Ishikawa (cell line): Measurements from ENCODE around the gene LRRFIP2.

Experiments used
- CEBPB ChIP-seq: IDR thresholded peaks from 2 replicates; pipeline ENCODE4 v1.6.1; 2012
- CREB1 ChIP-seq: IDR thresholded peaks from 2 replicates; pipeline ENCODE4 v1.6.1; 2012; ENCODE audit warnings: low read depth
- EGR1 ChIP-seq: IDR thresholded peaks from 2 replicates; pipeline ENCODE4 v1.6.1; 2012
- EP300 ChIP-seq: IDR thresholded peaks from 2 replicates; pipeline ENCODE4 v1.6.1; 2012; ENCODE audit warnings: borderline replicate concordance
- FOXM1 ChIP-seq: IDR thresholded peaks from 2 replicates; pipeline ENCODE4 v1.6.1; 2012; ENCODE audit warnings: low read depth, borderline replicate concordance
- NFIC ChIP-seq: IDR thresholded peaks from 2 replicates; pipeline ENCODE4 v1.6.1; 2012
- RAD21 ChIP-seq: IDR thresholded peaks from 2 replicates; pipeline ENCODE4 v1.6.1; 2012; ENCODE audit warnings: low read depth
- TAF1 ChIP-seq: IDR thresholded peaks from 2 replicates; pipeline ENCODE4 v1.6.1; 2012; ENCODE audit warnings: low read depth, mild to moderate bottlenecking
- TEAD4 ChIP-seq: IDR thresholded peaks from 2 replicates; pipeline ENCODE4 v1.6.1; 2012
- YY1 ChIP-seq: IDR thresholded peaks from 2 replicates; pipeline ENCODE4 v1.6.1; 2012; ENCODE audit warnings: low read depth
- ZBTB7A ChIP-seq: IDR thresholded peaks from 2 replicates; pipeline ENCODE4 v1.6.1; 2012; ENCODE audit warnings: low read depth
- TF ChIP-seq, protein P1 (sequence below): IDR thresholded peaks from 2 replicates; pipeline ENCODE4 v1.6.1; 2012; ENCODE audit warnings: low read depth, mild to moderate bottlenecking
- TF ChIP-seq, protein P2 (sequence below): IDR thresholded peaks from 2 replicates; pipeline ENCODE4 v1.6.1; 2012
- TF ChIP-seq, protein P3 (sequence below): IDR thresholded peaks from 2 replicates; pipeline ENCODE4 v1.6.1; 2012

DNA sequence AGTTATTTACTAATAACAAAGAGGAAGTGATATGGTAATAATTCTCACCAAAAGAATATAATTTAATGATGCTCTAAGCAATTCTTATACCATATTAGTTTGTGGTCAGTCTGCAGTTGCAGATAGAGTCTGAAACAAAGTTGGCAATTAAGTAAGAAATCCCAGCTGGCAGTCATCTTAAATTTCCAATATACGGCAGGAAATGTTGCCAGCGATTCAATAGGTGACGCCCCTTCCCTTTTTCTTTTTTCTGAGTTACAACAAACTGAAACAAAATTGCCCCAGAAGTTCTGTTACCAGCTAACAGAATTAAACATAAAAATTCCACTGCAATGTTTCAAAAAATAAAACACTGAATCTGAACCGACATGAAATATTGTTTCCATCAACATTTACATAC is 26.7 kb downstream of the LRRFIP2 start:
- TF ChIP-seq, protein P1, sequence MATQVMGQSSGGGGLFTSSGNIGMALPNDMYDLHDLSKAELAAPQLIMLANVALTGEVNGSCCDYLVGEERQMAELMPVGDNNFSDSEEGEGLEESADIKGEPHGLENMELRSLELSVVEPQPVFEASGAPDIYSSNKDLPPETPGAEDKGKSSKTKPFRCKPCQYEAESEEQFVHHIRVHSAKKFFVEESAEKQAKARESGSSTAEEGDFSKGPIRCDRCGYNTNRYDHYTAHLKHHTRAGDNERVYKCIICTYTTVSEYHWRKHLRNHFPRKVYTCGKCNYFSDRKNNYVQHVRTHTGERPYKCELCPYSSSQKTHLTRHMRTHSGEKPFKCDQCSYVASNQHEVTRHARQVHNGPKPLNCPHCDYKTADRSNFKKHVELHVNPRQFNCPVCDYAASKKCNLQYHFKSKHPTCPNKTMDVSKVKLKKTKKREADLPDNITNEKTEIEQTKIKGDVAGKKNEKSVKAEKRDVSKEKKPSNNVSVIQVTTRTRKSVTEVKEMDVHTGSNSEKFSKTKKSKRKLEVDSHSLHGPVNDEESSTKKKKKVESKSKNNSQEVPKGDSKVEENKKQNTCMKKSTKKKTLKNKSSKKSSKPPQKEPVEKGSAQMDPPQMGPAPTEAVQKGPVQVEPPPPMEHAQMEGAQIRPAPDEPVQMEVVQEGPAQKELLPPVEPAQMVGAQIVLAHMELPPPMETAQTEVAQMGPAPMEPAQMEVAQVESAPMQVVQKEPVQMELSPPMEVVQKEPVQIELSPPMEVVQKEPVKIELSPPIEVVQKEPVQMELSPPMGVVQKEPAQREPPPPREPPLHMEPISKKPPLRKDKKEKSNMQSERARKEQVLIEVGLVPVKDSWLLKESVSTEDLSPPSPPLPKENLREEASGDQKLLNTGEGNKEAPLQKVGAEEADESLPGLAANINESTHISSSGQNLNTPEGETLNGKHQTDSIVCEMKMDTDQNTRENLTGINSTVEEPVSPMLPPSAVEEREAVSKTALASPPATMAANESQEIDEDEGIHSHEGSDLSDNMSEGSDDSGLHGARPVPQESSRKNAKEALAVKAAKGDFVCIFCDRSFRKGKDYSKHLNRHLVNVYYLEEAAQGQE: no peak
- TF ChIP-seq EP300 (no peak), TEAD4 (no peak), NFIC (no peak), EGR1 (no peak), YY1 (no peak), CREB1 (no peak), CEBPB (no peak), TAF1 (no peak), ZBTB7A (no peak), FOXM1 (no peak), RAD21 (no peak)
- TF ChIP-seq, protein P2, sequence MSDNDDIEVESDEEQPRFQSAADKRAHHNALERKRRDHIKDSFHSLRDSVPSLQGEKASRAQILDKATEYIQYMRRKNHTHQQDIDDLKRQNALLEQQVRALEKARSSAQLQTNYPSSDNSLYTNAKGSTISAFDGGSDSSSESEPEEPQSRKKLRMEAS: no peak
- TF ChIP-seq, protein P3, sequence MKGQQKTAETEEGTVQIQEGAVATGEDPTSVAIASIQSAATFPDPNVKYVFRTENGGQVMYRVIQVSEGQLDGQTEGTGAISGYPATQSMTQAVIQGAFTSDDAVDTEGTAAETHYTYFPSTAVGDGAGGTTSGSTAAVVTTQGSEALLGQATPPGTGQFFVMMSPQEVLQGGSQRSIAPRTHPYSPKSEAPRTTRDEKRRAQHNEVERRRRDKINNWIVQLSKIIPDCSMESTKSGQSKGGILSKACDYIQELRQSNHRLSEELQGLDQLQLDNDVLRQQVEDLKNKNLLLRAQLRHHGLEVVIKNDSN: no peak
